Motor neuron (in vitro differentiated cells): ENCODE data around the gene PPIE. TPM values are rescaled to one million over a fixed set of nuclear protein-coding genes. Genes with fewer than 3 reads are reported as not detected.

Experiments
- ATAC-seq, 8 experiments: fragments of 200-7000 bp; cut with Tn5 transposase; replicated peaks in 6 of 8; 2 replicates each; pipeline ENCODE4 v1.8.0; 2021; ENCODE audit warnings: mild to moderate bottlenecking in 8 of 8, moderate library complexity in 8 of 8
- H3K27ac ChIP-seq, 2 donors: fragments of 250-450 bp; sonication (Bioruptor Pico); 2 replicates each; pipeline ENCODE4 v1.9.0; 2021; ENCODE audit warnings: antibody characterized with exemption in 2 of 2, mild to moderate bottlenecking in 2 of 2, moderate library complexity in 1 of 2
- H3K4me1 ChIP-seq, 2 donors: fragments of 250-450 bp; sonication (Bioruptor Pico); replicated peaks in 1 of 2; 2 replicates each; pipeline ENCODE4 v1.6.1; 2021; ENCODE audit warnings: antibody characterized with exemption in 2 of 2, mild to moderate bottlenecking in 2 of 2, moderate library complexity in 1 of 2
- H3K4me3 ChIP-seq, 5 donors: fragments of 250-450 bp; sonication (Bioruptor Pico); 2 replicates each; pipeline ENCODE4 v1.9.0; 2021; ENCODE audit warnings: antibody characterized with exemption in 5 of 5, mild to moderate bottlenecking in 5 of 5, moderate library complexity in 4 of 5
- WGBS, 10 experiments: fragments of 450-650 bp; shearing (Covaris generic); methylation state at CpG; one replicate each; pipeline ENCODE4 v1.0.0; 2022; 5-methylcytosine and 5-hydroxymethylcytosine counted together
- in situ Hi-C, 9 experiments: fragments of 400-800 bp; cut with MboI; loops; one replicate each; pipeline ENCODE4 v1.15.0; 2021; ENCODE audit warnings: low sequenced_read_pairs in 9 of 9, low pct_unique_long_range_greater_than_20kb in 2 of 9; ENCODE audit not compliant: unreplicated experiment in 9 of 9
- total RNA-seq, 8 experiments: library from RNA; unstranded; fragments of 300-600 nt; gene quantifications; 2 replicates each; pipeline versions ENCODE4 v1.2.3 to v1.2.4, GENCODE V29; 2022

PPIE gene
- total RNA-seq, 8 experiments from 2014 or later: 45.9 to 84.5 (median 54.6) TPM

GRCh38 chr1:39727221-39727931, 11.3 kb upstream of the PPIE start:
- Histone ChIP-seq H3K4me3 (no peak overlapping the region), H3K4me1 (no peaks in the 10 kb centered on the region), H3K27ac (no peak overlapping the region)
- in situ Hi-C loops: loop anchor here in 1 of 9 experiments (10.0 kb wide), 1 partner anchor 123 kb away; no protein-coding TSS in a partner anchor
- no peak for ATAC-seq
- 14 to 77% (median 31%) methylated on average over 1 to 9 of the region's 10 CpGs for WGBS, 10 experiments

- 30 to 90% (median 63%) methylated on average over 2 to 9 of the region's 14 CpGs; no CpG with 5 or more reads in 4 of the 10 experiments for WGBS, 10 experiments
- Histone ChIP-seq H3K4me1 (peaks cover 0 to under 1% of the 10 kb centered on the region in 2 donors), H3K27ac (no peak overlapping the region), H3K4me3 (no peak overlapping the region)
- no peak for ATAC-seq
- in situ Hi-C loops: loop anchor here in 1 of 9 experiments (10.0 kb wide), 1 partner anchor 123 kb away; no protein-coding TSS in a partner anchor
These were observed 10.8 kb upstream of the PPIE start for GRCh38 chr1:39727932-39728317.

- WGBS, 10 experiments: 0 to 64% (median 40%) methylated on average over 1 to 3 of the region's 3 CpGs; no CpG with 5 or more reads in 1 of the 10 experiments
- Histone ChIP-seq H3K4me1 (peaks cover 0 to 5% of the 10 kb centered on the region in 2 donors), H3K27ac (no peak overlapping the region), H3K4me3 (no peak overlapping the region)
- in situ Hi-C loops: loop anchor here in 1 of 9 experiments (10.0 kb wide), 1 partner anchor 124 kb away; no protein-coding TSS in a partner anchor
- no peak for ATAC-seq
These were observed 9.7 kb upstream of the PPIE start for GRCh38 chr1:39729030-39729429.

GRCh38 chr1:39729842-39730241, 8.8 kb upstream of the PPIE start:
- in situ Hi-C loops: loop anchor here in 1 of 9 experiments (10.0 kb wide), 1 partner anchor 125 kb away; no protein-coding TSS in a partner anchor
- peaks cover 0 to 5% of the 10 kb centered on the region in 2 donors for H3K4me1 ChIP-seq
- no peak for ATAC-seq
- H3K4me3 ChIP-seq: no peak overlapping the region
- no peak overlapping the region for H3K27ac ChIP-seq
- 0 to 55% (median 28%) methylated on average over 1 to 4 of the region's 4 CpGs; no CpG with 5 or more reads in 1 of the 10 experiments for WGBS, 10 experiments

- Histone ChIP-seq H3K4me3 (no peak overlapping the region), H3K4me1 (peaks cover 0 to 5% of the 10 kb centered on the region in 2 donors), H3K27ac (no peak overlapping the region)
- ATAC-seq: peak in 3 of 8 experiments; percentile 12 to 65 (median 28)
- in situ Hi-C loops: no loop called here
- 20 to 67% (median 37%) methylated on average over 1 to 3 of the region's 3 CpGs; no CpG with 5 or more reads in 2 of the 10 experiments for WGBS, 10 experiments
These were observed 6.0 kb upstream of the PPIE start for GRCh38 chr1:39732730-39733129.

- ATAC-seq: peak in 3 of 8 experiments; percentile 36 to 85 (median 70)
- Histone ChIP-seq H3K4me1 (peaks cover 0 to 7% of the 10 kb centered on the region in 2 donors), H3K27ac (no peak overlapping the region), H3K4me3 (no peak overlapping the region)
- WGBS, 10 experiments: 0 to 69% (median 53%) methylated on average over 1 to 7 of the region's 7 CpGs; no CpG with 5 or more reads in 3 of the 10 experiments
- in situ Hi-C loops: no loop called here
These were observed 5.5 kb upstream of the PPIE start for GRCh38 chr1:39733161-39733560.

- 43 to 71% (median 53%) methylated on average over 1 to 3 of the region's 3 CpGs; no CpG with 5 or more reads in 6 of the 10 experiments for WGBS, 10 experiments
- Histone ChIP-seq H3K4me3 (no peak overlapping the region), H3K4me1 (peaks cover 13 to 26% of the 10 kb centered on the region in 2 donors), H3K27ac (no peak overlapping the region)
- in situ Hi-C loops: no loop called here
- ATAC-seq: no peak
These were observed 3.0 kb upstream of the PPIE start for GRCh38 chr1:39735731-39736130.

GRCh38 chr1:39737546-39738169, 1.0 kb upstream of the PPIE start:
- H3K4me3 ChIP-seq: no peak overlapping the region

GRCh38 chr1:39745016-39745670, 6.5 kb downstream of the PPIE start:
- in situ Hi-C loops: no loop called here
- Histone ChIP-seq H3K27ac (no peak overlapping the region), H3K4me1 (peaks cover 5 to 9% of the 10 kb centered on the region in 2 donors), H3K4me3 (no peak overlapping the region)
- peak in 2 of 8 experiments; percentile 20 to 32 for ATAC-seq
- WGBS, 10 experiments: 90 to 98% (median 95%) methylated on average over 2 to 13 of the region's 16 CpGs; no CpG with 5 or more reads in 5 of the 10 experiments

More at GRCh38 chr1:39737546-39738169, 1.0 kb upstream of the PPIE start:
- Histone ChIP-seq H3K4me1 (peaks cover 16 to 26% of the 10 kb centered on the region in 2 donors), H3K27ac (no peak overlapping the region)
- ATAC-seq: no peak
- in situ Hi-C loops: no loop called here
- 79 to 90% (median 84%) methylated on average over 1 to 4 of the region's 9 CpGs; no CpG with 5 or more reads in 4 of the 10 experiments for WGBS, 10 experiments

GRCh38 chr1:39751595-39751994, 12.9 kb downstream of the PPIE start:
- no peak for ATAC-seq
- no peak overlapping the region for H3K4me3 ChIP-seq
- H3K27ac ChIP-seq: no peak overlapping the region
- no peaks in the 10 kb centered on the region for H3K4me1 ChIP-seq
- in situ Hi-C loops: no loop called here
- 93 to 100% (median 98%) methylated on average over 1 to 7 of the region's 7 CpGs; no CpG with 5 or more reads in 3 of the 10 experiments for WGBS, 10 experiments

- Histone ChIP-seq H3K4me1 (no peaks in the 10 kb centered on the region), H3K4me3 (no peak overlapping the region), H3K27ac (no peak overlapping the region)
- peak in 2 of 8 experiments; percentile 7 to 17 for ATAC-seq
- in situ Hi-C loops: no loop called here
- WGBS, 10 experiments: 70 to 100% (median 90%) methylated on average over 1 to 5 of the region's 6 CpGs; no CpG with 5 or more reads in 3 of the 10 experiments
These were observed 14.0 kb downstream of the PPIE start for GRCh38 chr1:39752703-39753102.

- Histone ChIP-seq H3K27ac (no peak overlapping the region), H3K4me3 (no peak overlapping the region), H3K4me1 (no peaks in the 10 kb centered on the region)
- ATAC-seq: no peak
- 71 to 100% (median 100%) methylated on average over 1 to 15 of the region's 16 CpGs; no CpG with 5 or more reads in 1 of the 10 experiments for WGBS, 10 experiments
- in situ Hi-C loops: no loop called here
These were observed 14.7 kb downstream of the PPIE start for GRCh38 chr1:39753132-39754025.
